Stimulated activated CD4-positive, alpha-beta T cell treated with anti-CD3 and anti-CD28 coated beads, Interleukin-12 subunit alpha, Interleukin-12 subunit beta, amount 100 ng/mL, for 24 hours (primary cell): ENCODE data around the gene VPS4A.

Source experiments
- DNase-seq, 2 experiments: peaks; one replicate each; pipeline ENCODE4 v3.0.0-alpha.2; 2020; ENCODE audit warnings: low read depth in 2 of 2

The VPS4A gene

GRCh38 chr16:69365901-69366300 lies 54.8 kb downstream of the VPS4A start:
- DNase-seq, result no peak

DNA sequence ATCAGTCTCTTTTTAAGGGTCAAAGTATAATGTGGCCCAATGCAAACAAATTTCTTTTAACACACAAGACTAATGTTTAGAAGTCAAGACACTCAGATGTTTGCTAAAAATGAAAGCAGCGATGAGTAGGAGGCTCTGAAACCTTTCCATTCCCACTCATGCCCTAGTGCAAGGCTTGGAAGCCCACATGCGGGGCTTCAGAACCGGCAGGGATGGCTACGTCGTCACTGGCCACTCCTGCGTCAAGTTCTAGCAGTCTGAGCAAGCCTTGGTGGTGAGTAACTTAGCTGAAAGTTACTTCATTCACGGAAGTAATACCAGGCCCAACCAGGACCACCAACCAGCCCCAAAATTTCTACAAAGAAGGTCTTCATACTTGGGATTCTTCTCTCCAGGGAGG lies 55.3 kb downstream of the VPS4A start:
- DNase-seq, result peak in 1 of 2 experiments; percentile 14

GRCh38 chr16:69367980-69368379 lies 56.8 kb downstream of the VPS4A start:
- DNase-seq, result no peak

DNA sequence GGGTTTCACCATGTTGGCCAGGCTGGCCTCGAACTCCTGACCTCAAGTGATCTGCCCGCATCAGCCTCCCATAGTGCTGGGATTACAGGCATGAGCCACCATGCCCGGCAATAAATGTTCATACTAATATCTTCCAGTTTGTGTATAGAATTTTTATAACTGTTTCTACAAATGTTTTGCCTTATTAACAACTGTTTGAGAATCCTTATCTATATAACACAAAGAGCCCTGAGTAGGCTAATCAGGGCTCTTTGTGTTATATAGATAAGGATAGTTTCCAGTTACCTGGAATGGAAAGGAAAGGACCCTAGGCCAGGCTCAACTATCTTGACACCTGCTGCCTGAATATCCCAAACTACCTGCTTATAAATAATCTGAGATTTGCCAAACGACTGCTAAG lies 57.7 kb downstream of the VPS4A start:
- DNase-seq, result no peak

GRCh38 chr16:69371564-69371963 lies 60.4 kb downstream of the VPS4A start:
- no peak for DNase-seq

DNA sequence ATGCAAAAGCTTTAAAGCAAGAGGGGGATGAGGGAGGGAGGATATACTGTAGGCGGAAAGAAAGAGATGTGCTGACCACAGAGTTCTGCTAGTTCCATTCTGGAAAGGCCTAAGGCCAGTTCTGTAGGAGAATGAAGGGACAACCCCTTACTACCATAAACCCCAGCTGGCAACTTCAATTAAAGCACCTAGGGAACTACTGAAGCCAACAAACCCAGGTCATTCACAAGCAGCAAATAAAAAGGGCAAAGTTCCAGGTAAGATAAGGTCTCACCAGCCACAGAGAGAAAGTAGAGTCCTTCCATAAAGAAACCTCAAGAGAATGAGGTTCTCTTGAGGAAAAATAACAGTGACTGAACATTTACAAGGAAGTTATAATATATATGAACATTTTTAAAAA lies 61.9 kb downstream of the VPS4A start:
- no peak for DNase-seq
